Karpas-422 (cell line): ENCODE measurements around the gene RLBP1. TPM values are rescaled to one million over a fixed set of nuclear protein-coding genes. Genes with fewer than 3 reads are reported as not detected.

Experiments
- DNase-seq: peaks from one replicate; pipeline ENCODE4 v3.0.0-alpha.2; 2015
- H2AFZ ChIP-seq: fragments of 200-600 bp; sonication (generic); 2 replicates; pipeline ENCODE4 v1.6.1; 2014; ENCODE audit warnings: antibody characterized with exemption, low read length, mixed read lengths
- H3K27ac ChIP-seq: fragments of 200-600 bp; sonication (generic); 2 replicates; pipeline ENCODE4 v1.5.1; 2014; ENCODE audit warnings: mild to moderate bottlenecking, low read length, moderate library complexity
- H3K27me3 ChIP-seq: fragments of 200-600 bp; sonication (generic); 2 replicates; pipeline ENCODE4 v1.6.1; 2014; ENCODE audit warnings: low read length, mixed read lengths
- H3K36me3 ChIP-seq: fragments of 200-600 bp; sonication (generic); 2 replicates; pipeline ENCODE4 v1.6.1; 2014; ENCODE audit warnings: low read length, mixed read lengths; ENCODE audit not compliant: insufficient read depth
- H3K4me1 ChIP-seq: fragments of 200-600 bp; sonication (generic); 2 replicates; pipeline ENCODE4 v1.6.1; 2014; ENCODE audit warnings: mild to moderate bottlenecking, low read length, mixed read lengths
- H3K4me2 ChIP-seq: fragments of 200-600 bp; sonication (generic); 2 replicates; pipeline ENCODE4 v1.6.1; 2014; ENCODE audit warnings: low read length, low read depth, mild to moderate bottlenecking; ENCODE audit not compliant: poor library complexity, severe bottlenecking
- H3K4me3 ChIP-seq: fragments of 200-600 bp; sonication (generic); 2 replicates; pipeline ENCODE4 v1.5.1; 2014; ENCODE audit warnings: mild to moderate bottlenecking, antibody characterized with exemption, low read length, mixed read lengths
- H3K79me2 ChIP-seq: fragments of 200-600 bp; sonication (generic); 2 replicates; pipeline ENCODE4 v1.6.1; 2014; ENCODE audit warnings: mild to moderate bottlenecking, low read length, mixed read lengths
- H3K9ac ChIP-seq: fragments of 200-600 bp; sonication (generic); 2 replicates; pipeline ENCODE4 v1.6.0; 2014; ENCODE audit warnings: low read length
- H3K9me2 ChIP-seq: fragments of 200-600 bp; sonication (generic), shearing (Covaris generic); replicated peaks from 2 replicates; pipeline ENCODE4 v1.6.0; 2014; ENCODE audit warnings: mild to moderate bottlenecking, low read length, moderate library complexity; ENCODE audit not compliant: insufficient read depth
- H3K9me3 ChIP-seq: fragments of 300-700, 200-600 bp; sonication (generic); 2 replicates; pipeline ENCODE4 v1.6.1; 2014; ENCODE audit warnings: low read length, mixed read lengths
- H4K20me1 ChIP-seq: fragments of 200-600 bp; sonication (generic); 2 replicates; pipeline ENCODE4 v1.6.1; 2014; ENCODE audit warnings: mild to moderate bottlenecking, antibody characterized with exemption, low read length, low read depth; ENCODE audit not compliant: insufficient read depth
- total RNA-seq: library from RNA; depleted of rRNA; stranded (reverse); fragments of >200 nt; shearing (Covaris generic); gene quantifications from 2 replicates; pipeline ENCODE4 v1.2.3, GENCODE V29; 2014; ENCODE audit warnings: low replicate concordance; rRNA removed

RLBP1 gene
- total RNA-seq, 1 experiment from 2014 or later, result not detected

DNA sequence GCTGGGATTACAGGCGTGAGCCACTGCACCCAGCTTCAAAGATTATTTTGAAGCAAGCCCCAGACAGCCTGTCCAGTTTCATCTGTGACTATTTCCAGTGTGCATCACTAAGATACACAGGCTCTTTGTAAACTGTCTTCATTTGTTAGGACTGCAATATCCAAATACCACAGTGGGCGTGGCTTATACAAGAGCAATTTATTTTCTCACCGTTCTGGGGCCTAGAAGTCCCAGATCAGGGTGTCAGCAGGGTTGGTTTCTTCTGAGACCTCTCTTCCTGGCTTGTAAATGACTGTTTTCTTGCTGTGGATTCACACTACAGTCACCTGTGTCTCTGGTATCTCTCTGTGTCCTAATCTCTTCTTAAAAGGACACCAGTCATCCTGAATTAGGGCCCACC, 59.7 kb downstream of the RLBP1 start:
- no peaks in the 10 kb centered on the region for H3K79me2 ChIP-seq
- no peaks in the 10 kb centered on the region for H3K9me2 ChIP-seq
- no peak overlapping the region for H3K4me3 ChIP-seq
- H3K4me1 ChIP-seq, result no peaks in the 10 kb centered on the region
- no peak overlapping the region for H3K9ac ChIP-seq
- H3K4me2 ChIP-seq, result no peak overlapping the region
- H3K27ac ChIP-seq, result no peak overlapping the region
- no peaks in the 10 kb centered on the region for H4K20me1 ChIP-seq
- no peak for DNase-seq
- H2AFZ ChIP-seq, result no peak overlapping the region
- no peaks in the 10 kb centered on the region for H3K9me3 ChIP-seq
- no peaks in the 10 kb centered on the region for H3K27me3 ChIP-seq
- H3K36me3 ChIP-seq, result no peaks in the 10 kb centered on the region

Other genes with a start within 250 kb of the RLBP1 start
- gene ABHD2, start 133.1 kb downstream of the RLBP1 start, total RNA-seq, result 28.3 and 43.6 TPM in 2 replicates
- 44.3 and 60.3 TPM in 2 replicates for gene FANCI, start 22.4 kb upstream of the RLBP1 start, total RNA-seq
- 36.8 and 76.5 TPM in 2 replicates for gene POLG, start 113.2 kb upstream of the RLBP1 start, total RNA-seq